ENCODE data around the gene KIF17. TPM values are rescaled to one million over a fixed set of nuclear protein-coding genes. Genes with fewer than 3 reads are reported as not detected.

KIF17 gene
- total RNA-seq, 4 donors from 2014 or later = 0.27 to 21.1 (median 0.79) TPM; not detected in 1

- no peak overlapping the region for H3K4me3 ChIP-seq
- DNase-seq = no peak
- no peaks in the 10 kb centered on the region for H3K36me3 ChIP-seq
- H3K9me3 ChIP-seq = no peaks in the 10 kb centered on the region
- WGBS, 2 donors (ENCODE audit: low coverage in 1 of 2) = 80% methylated on average over 8 of the region's 17 CpGs; no CpG with 5 or more reads in 1 of the 2 donors
- in situ Hi-C loops (cut with MboI; ENCODE audit: low pct_ligation_motif_present in 1 of 4, low pct_unique_long_range_greater_than_20kb in 1 of 4, low sequenced_read_pairs in 3 of 4) (no loop called here), intact Hi-C loops (cut with DNase I; ENCODE audit: low total_unique reads) (no loop called here)
- TF ChIP-seq POLR2AphosphoS5 (IDR thresholded peaks at IDR 0.05) (no peak), POLR2A (IDR thresholded peaks at IDR 0.05) (no peak), CTCF (IDR thresholded peaks at IDR 0.05) (no peak), EP300 (IDR thresholded peaks at IDR 0.05; ENCODE audit: low read depth) (no peak)
- H3K27ac ChIP-seq = no peak overlapping the region
- H3K4me1 ChIP-seq = no peaks in the 10 kb centered on the region
- peaks cover 18% of the 10 kb centered on the region for H3K27me3 ChIP-seq
Observed at GRCh38 chr1:20724364-20725188, 6.8 kb upstream of the KIF17 start.

GRCh38 chr1:20723537-20724363 is 5.9 kb upstream of the KIF17 start:
- H3K4me3 ChIP-seq = no peak overlapping the region
- H3K27ac ChIP-seq = no peak overlapping the region
- in situ Hi-C loops (cut with MboI; ENCODE audit: low pct_ligation_motif_present in 1 of 4, low pct_unique_long_range_greater_than_20kb in 1 of 4, low sequenced_read_pairs in 3 of 4) = no loop called here
- 89% methylated on average over 26 of the region's 35 CpGs; no CpG with 5 or more reads in 1 of the 2 donors for WGBS, 2 donors (ENCODE audit: low coverage in 1 of 2)
- intact Hi-C loops (cut with DNase I; ENCODE audit: low total_unique reads) = no loop called here
- H3K4me1 ChIP-seq = no peaks in the 10 kb centered on the region
- DNase-seq = peak; percentile 5
- no peak for TF ChIP-seq EP300 (IDR thresholded peaks at IDR 0.05; ENCODE audit: low read depth)
- no peak for TF ChIP-seq CTCF (IDR thresholded peaks at IDR 0.05)
- no peak for TF ChIP-seq POLR2AphosphoS5 (IDR thresholded peaks at IDR 0.05)
- TF ChIP-seq POLR2A (IDR thresholded peaks at IDR 0.05) = no peak
- H3K27me3 ChIP-seq = peaks cover 14% of the 10 kb centered on the region
- H3K36me3 ChIP-seq = no peaks in the 10 kb centered on the region
- H3K9me3 ChIP-seq = no peaks in the 10 kb centered on the region

GRCh38 chr1:20723159-20723536 is 5.3 kb upstream of the KIF17 start:
- no peaks in the 10 kb centered on the region for H3K9me3 ChIP-seq
- in situ Hi-C loops (cut with MboI; ENCODE audit: low pct_ligation_motif_present in 1 of 4, low pct_unique_long_range_greater_than_20kb in 1 of 4, low sequenced_read_pairs in 3 of 4) (no loop called here), intact Hi-C loops (cut with DNase I; ENCODE audit: low total_unique reads) (no loop called here)
- H3K4me1 ChIP-seq = peaks cover 0 to 5% (median 1%) of the 10 kb centered on the region in 4 donors
- H3K27ac ChIP-seq = no peak overlapping the region
- 79% methylated on average over 4 of the region's 4 CpGs; no CpG with 5 or more reads in 1 of the 2 donors for WGBS, 2 donors (ENCODE audit: low coverage in 1 of 2)
- TF ChIP-seq POLR2A (IDR thresholded peaks at IDR 0.05) (no peak), POLR2AphosphoS5 (IDR thresholded peaks at IDR 0.05) (no peak), CTCF (IDR thresholded peaks at IDR 0.05) (no peak), EP300 (IDR thresholded peaks at IDR 0.05; ENCODE audit: low read depth) (no peak)
- no peak overlapping the region for H3K4me3 ChIP-seq
- DNase-seq = no peak
- peaks cover 13% of the 10 kb centered on the region for H3K27me3 ChIP-seq
- H3K36me3 ChIP-seq = no peaks in the 10 kb centered on the region
